Activated CD4-positive, CD25-positive, alpha-beta regulatory T cell (primary cell): ENCODE results near the gene SLC5A8.

Experiments
- DNase-seq, 4 experiments: peaks; one replicate each; lab custom pipeline; 2025; lab: John Stamatoyannopoulos, UW

SLC5A8 gene, protein sequence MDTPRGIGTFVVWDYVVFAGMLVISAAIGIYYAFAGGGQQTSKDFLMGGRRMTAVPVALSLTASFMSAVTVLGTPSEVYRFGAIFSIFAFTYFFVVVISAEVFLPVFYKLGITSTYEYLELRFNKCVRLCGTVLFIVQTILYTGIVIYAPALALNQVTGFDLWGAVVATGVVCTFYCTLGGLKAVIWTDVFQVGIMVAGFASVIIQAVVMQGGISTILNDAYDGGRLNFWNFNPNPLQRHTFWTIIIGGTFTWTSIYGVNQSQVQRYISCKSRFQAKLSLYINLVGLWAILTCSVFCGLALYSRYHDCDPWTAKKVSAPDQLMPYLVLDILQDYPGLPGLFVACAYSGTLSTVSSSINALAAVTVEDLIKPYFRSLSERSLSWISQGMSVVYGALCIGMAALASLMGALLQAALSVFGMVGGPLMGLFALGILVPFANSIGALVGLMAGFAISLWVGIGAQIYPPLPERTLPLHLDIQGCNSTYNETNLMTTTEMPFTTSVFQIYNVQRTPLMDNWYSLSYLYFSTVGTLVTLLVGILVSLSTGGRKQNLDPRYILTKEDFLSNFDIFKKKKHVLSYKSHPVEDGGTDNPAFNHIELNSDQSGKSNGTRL

DNA sequence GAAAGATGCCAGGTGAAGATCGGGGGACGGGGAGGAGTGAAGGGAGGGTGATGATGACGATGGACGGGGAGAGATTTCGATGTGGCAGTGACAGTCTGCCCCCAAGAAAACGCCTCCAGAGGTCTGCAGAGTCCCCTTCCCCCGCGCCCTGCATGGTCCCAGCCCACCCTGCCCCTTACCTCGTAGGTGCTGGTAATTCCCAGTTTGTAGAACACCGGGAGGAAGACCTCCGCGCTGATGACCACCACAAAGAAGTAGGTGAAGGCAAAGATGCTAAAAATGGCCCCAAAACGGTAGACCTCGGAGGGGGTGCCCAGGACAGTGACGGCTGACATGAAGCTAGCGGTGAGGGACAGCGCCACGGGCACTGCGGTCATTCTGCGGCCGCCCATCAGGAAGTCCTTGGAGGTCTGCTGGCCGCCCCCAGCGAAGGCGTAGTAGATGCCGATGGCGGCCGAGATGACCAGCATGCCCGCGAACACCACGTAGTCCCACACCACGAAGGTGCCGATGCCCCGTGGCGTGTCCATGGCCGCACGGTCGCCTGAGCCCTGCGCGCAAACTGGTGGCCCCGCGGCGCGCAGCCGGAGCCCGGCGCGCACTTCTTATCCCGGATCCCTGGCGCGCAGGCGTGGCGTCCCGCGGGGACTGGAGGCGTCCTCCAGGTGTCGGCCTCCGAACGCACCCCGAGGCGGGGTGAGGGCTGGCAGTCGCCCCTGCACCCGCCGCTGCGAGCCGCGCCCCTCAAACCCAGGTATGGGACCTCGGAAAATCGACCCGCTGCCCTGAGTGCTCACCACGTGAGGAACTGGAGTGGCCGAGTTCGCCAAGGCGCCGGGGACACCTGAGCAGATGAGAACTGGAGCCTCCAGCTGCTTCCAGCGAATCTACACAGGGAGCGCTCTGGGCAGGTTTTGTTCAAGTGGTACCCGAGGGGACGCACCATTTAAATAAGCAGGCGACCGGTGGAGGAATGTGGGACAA is at the start of gene SLC5A8:
SLC5A8 (minus strand) TSS at position 920 of the 984 bp plus-strand sequence; CDS start at position 530, 390 bp downstream.
- no peak for DNase-seq

DNA sequence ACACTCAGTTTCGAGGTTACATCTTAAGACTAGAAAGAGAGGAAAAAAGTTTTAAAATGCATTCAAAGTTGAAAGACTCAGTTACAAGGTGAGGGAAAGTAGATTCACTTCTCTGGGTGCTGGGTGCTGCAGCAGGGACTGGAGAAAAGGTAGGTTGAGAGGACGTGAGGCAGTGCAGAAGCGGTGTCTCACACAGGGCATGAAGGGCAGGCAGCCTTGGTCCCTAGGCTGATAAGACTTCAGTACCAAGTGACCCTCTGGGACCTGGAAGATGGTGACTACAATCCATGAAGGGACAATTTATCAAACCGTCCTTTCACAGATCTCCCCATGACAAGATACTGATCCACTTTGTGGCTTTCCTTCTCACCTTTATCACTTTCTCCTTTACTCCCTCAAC is 47.3 kb upstream of the SLC5A8 start:
- no peak for DNase-seq

DNA sequence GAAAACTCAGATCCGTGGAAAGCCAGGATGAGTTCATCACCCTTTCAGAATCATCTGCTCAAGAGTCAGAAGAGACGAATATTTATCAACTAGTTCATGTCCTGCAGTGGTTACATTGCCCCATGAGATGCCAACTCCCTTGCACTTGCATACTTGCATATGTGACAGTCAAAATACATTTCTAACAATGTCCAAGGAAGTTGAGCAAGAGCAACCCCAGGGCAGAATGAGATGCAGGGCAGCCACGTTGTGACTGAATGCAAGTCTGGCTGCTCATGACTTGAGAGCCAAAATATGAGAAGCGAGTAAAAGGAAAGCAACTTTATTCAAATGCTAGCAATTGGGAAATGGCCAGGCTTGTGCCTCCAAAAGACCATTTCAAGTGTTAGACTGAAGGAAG is 46.2 kb upstream of the SLC5A8 start:
- DNase-seq, result no peak

DNA sequence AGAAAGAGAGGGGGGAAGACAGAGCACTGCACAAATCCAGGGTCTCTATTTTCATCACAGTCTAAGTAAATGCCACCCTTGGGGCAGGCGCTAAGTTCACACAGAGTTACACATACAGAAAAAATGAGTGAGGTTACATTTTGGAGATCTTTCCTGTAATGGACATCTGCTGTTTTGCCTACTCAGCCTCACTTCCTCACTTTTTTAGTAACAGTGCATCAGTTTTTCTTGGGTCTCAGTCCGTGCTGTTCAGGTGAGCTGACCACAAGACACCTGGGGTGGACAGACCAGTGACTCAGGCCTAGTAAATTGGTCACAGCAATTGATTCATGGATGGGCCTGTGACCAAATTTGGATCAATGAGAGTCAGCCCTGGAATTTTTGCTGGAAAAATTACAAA is 33.6 kb upstream of the SLC5A8 start:
- DNase-seq, result no peak

DNA sequence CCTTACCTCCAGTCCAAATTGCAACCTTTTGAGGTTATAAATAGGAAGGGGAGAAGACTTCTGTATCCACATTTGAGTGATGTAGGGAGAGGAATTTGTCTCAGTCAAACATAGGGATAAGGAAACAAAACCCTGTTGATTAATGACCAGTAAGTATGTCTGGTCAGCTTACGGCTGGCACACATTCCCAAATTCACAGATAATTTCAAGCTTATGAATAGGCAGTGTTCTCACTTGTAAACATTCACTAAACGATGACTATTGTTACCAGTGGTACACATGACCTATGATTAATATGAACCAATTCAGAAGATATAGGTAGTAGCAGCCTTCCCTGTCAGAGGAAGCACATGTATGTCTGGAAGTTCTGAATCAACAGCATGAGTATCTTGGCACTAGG is 33.0 kb upstream of the SLC5A8 start:
- no peak for DNase-seq

DNA sequence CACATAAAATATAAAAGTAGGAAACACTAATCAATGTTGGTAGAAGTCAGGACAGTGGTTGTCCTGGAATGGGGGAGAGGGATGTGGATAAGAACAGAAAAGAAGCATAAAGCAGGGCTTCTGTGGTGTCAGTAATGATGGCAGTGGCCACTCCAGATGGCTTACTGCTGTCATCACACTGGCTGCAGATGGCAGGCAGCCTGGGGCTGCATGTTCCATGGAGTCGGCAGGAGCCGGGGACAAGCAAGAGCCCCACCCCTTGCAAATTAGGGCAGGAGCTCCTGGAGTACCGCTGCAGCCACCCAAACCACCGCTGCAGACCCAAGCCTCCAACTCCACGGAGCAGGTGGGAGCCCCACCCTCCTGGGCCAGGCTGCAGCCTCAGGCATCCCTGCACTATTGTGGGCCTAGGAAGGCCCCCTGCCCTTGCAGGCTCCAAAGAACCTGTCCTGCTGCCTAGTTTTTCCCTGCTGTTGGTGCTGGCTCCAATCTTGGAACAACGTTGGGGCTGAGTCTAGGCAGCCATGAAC is 28.8 kb upstream of the SLC5A8 start:
- DNase-seq, result no peak

DNA sequence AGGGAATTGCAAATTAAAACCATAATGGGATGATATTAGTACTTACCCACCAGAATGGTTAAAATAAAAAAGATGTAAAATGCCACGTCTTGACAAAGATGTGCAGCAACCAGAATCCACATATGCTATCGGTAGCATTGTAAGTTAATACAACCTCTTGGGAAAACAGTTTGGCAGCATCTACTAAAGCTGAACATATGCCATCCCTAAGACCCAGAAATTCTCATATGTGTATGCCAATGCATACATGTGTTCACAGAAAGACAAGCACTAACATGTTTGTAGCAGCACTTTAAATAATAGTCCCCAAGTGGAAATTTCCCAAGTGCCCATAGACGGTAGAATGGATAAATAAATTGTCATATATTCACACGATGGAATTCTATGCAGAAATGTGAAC is 28.3 kb upstream of the SLC5A8 start:
- no peak for DNase-seq

DNA sequence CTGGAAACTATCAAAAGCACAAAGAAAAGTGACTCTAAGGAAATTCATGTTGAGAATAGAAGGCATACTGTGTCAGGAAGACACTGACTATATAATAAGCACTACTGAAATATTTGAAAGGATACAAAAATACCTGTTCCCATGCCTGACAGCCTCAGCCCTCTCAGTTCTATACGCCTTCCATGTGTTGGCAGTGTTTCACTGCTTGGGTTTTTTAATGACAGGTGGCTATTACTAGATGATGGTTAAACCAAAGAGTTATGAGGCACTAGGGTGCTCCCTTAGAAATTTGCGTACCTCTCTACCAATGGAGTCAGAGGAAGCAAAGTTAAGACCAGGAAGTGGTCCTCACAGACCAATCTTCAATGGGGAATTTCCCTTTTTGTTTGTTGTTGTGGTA is 25.6 kb upstream of the SLC5A8 start:
- no peak for DNase-seq

DNA sequence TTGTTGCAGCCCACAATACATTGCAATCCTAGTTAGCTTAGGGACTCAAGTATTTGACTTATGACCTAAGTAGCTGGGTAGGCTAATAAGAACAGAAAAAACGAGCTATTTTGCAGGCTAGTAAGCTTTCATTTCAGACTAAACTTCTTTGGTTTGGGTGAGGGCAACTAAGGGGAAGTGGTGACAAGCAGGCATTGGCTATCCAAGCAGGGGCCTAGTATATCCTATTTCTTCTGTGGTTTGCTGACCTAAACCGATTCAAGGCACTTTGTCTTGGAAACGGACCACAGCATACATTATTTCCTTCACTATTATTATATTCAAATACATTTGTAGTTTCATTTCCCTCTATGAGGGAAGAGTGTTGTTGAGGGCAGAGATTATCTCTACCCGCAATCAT is 21.6 kb upstream of the SLC5A8 start:
- no peak for DNase-seq

DNA sequence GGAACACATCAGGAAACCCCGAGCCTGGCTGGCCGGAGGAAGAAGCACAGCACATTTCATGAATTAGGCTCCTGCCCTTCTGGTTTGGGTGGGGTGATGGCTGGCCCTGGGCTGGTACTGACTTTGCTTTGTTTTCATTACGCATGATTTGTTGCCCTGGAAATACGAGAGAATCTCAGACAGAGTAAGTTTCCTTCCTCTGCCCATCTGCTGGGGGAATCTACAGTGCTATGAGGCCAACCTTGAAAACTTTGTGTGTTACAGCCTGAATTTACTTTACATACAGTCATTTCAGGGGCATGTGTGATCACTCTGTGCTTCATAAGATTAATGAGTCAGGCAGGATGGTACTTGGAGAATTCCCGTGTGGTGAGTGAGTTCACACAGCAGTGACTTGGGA is 20.5 kb upstream of the SLC5A8 start:
- no peak for DNase-seq

DNA sequence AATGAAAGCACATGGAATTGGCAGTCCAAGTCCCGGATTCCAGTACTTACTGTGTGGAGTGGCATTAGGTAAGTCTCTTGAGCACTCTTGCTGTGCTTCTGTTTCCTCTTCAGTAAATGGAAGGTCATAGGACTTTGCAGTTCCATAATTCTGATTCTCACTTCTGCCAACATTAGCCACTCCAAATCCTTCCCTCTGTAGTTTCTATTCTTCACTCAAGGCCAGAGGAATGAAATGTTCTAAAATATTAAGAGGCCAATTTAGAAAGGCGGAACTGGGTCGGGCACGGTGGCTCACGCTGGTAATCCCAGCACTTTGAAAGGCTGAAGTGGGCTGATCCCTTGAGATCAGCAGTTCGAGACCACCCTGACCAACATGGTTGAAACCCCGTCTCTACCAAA is 19.8 kb upstream of the SLC5A8 start:
- DNase-seq, result no peak

DNA sequence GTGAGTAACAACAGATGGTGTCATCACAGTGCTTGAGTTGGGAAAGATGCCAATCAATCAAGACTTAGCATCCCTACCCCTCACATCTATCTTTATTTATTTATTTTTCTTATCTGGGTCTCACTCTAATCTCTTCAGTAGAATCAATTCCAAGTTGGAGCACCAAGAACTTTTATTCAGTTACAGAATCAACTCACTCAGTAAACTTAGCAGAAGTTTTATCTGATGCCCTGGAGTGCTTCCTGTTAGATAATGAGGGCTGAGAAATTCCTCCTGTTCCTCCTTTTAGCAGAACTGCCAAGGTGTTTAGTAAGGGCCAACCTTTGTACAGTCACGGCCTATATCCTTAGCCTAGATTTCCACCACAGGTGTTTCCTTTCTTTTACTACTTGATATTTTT is 11.3 kb upstream of the SLC5A8 start:
- no peak for DNase-seq

DNA sequence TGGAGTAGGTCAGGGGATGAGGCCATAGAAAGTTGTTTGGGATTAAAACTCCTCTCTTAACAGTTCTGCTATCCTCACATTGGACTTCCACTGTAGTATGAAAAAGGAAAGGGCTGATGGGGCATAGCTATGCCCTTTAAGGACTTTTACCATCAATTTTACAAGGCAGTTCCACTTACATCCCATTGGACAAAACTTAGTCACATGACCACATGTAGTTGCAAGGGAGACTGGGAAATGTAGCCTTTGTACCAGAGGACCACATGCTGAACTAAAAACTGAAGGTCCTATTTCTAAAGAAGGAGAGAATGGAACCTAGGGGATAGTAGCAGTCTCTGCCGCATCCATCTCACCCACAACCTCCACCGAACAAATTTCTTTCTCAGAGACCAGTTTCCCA is 6.8 kb upstream of the SLC5A8 start:
- DNase-seq, result no peak

DNA sequence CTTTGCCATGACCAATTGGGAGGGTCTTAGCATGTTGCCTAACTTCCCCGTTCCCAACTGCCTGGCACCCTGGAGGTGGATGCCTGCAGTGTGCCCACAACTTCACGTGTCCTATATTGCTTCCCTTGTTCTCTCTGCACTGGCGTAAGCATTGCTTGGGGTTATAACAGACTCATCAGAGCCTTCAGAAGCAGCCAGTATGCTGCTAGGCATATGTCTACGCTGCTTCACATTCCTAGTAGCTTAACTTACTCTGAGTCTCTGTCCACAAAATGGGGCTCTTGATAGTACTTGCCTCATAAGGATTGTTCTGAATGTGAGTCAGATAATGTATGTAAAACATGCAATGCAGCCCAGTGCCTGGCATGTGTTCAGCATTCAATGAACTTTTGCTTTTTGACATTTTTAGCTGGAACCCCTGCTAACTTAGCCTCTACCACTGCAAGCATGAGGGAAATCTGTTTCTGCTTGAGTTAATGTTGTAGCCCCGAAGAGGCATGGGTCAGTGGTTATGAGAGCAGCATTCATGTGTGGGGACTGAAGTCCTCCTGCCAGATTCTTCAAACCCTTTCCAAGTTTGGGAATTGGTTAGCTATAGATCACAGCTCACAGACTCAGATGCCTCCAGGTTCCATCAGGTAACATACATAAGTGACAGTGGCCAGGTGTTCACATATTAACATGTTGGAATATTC is 2.8 kb downstream of the SLC5A8 start:
- no peak for DNase-seq

DNA sequence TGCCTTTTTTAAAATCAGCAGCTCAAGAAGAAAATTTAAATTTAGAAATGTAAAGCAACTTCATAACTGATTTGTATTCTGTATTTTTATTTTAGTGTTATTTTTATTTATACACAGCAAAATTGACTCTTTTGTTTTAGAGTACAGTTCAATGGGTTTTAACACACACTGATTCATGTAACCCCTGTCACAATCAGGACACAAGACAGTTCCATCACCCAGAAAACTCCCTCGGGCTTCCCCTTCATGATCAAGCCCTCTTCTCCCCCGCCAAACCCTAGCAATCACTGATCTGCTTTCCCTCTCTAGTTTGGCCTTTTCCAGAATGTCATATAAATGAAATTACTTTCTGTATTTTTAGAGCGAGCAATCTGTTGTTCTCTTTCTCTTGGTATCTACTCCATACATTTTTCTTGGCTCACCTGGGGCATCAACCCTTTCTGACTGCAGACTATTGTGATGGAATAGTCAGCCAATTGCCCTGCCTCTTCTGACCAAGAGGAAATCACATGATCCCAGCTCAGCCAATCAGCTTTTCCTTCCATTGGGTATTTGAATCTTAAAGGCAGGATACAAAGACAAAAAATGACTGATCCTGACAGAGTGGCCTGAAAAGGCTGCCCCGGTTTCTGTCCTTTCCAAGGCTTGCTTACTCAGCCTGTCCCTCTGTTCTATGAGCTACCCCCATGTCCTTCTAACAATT is 5.3 kb downstream of the SLC5A8 start:
- DNase-seq, result no peak

DNA sequence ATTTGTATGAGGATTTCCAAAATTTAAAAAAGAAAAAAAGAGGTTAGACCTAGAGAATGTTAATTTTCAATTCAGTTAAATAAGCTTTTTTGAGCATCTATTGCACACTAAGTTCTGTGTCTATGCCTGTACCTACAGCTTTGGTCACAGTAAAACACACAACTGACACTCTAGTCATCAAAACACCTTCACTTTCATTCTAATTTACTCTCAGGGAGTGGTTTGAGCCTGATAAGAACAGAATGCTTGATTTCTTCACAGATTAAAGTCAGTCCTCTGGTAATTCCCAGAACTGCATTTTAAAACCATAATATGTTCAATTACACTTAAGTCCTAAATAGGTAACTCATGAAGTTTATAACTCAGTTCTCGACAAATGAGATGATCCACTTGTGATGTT is 9.2 kb downstream of the SLC5A8 start:
- no peak for DNase-seq

DNA sequence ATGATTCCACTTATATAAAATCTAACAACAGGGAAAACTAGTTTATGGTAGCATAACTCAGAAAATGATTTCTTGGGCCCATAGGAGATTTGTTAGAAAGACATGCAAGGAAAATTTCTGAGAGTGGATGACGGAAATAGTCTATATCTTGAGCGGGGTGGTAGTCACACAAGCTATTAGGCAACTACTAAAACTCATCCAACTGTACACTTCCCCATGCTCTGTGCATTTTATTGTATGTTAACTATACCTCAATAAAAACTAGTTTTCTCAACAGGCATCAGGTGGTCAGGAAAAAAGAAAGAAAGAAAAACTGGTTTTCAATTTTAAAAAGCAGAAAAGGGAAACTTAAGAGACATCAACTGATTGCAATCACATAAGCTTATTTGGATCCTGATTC is 9.9 kb downstream of the SLC5A8 start:
- DNase-seq, result no peak

DNA sequence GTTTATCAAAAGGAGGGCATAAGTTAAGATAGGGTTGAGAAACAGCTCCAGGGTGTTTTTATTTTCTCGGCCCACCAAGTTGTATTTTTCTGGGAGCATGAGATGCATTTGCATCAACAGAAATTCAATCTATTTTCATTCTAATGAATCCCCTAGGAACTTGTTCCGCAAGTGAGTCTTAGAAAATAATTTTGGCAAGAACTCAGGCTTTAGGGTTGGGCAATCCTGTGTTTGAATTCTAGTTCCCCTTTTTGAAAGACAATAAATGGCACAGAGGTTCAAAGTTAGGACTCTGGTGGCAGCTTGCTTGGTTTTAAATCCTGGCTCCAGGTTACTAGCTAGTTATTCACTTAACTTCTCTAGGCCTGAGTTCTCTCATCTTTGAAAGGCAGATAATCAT is 23.7 kb downstream of the SLC5A8 start:
- no peak for DNase-seq

DNA sequence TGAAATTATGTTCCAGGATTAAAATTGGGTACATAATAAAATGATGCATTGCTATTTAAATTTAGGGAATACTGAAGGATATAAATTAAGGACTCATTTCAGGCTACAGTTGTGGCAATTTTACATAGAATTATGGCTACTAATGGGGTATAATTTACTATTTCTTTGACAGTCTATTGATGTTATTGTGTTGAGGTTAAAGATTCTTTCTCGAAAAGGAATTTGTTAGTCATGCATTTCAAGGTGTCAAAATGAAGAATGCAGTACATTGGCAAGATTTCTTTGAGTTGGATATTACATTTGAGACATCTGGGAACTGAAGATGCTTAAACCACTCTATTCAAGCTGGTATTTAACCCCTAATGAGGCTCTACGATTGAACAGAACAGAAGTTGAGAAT is 28.3 kb downstream of the SLC5A8 start:
- no peak for DNase-seq

DNA sequence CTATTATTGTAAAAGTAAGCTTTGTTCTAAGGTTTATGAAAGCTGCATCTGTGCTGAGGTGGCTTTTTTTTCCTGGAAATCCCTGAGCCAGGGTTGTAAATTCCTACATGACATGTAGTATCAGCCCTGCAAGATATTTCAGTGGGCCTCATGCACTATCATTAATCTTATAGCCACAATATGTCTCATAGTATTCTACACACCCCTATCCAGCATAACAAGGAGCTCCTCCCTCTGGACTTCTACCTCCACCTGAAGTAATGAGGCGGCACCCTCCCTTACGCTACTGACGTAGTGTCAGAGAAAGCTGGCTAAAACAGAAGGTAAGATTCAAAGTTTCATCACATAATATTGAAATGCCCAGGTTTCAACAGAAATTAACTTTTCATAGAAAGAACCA is 35.5 kb downstream of the SLC5A8 start:
- DNase-seq, result no peak

DNA sequence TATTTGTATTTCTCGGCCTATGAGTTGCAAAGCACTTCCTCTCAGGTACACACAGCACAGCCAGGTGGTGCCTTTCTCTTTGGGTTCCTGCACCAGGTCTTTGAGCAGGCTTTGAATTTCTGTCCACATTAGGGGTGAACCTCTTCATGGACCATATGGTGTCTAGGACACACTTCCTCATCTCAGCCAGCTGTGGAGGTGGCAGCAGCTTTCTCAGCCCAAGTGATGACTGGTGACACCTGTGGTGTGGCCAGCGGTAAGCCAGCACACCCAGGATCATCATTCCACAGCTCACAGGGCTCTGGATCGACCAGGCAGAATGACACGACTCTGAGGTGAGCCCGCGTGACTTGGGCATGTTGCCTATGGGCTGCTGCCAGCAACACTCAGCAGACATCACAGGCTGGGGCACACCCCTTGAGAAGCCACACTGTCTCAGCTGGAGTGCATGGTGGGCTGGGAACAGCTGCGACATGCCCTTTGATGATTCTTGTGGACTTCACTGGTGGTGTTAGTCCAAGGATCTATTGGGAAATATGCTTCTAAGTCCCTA is 36.8 kb downstream of the SLC5A8 start:
- DNase-seq, result no peak
